Astrocyte of the spinal cord (primary cell): ENCODE results near the gene FAM217A.
"Not testable (repeated sequence)": the region's sequence is repeated elsewhere in the genome, so short reads cannot be mapped to it uniquely, and the experiment has no call there.

ENCODE experiments used
- DNase-seq: peaks from one replicate; pipeline ENCODE4 v3.0.0; 2011; ENCODE audit warnings: low read depth, low spot score
- H3K4me3 ChIP-seq: 2 replicates; pipeline ENCODE4 v1.5.1; 2011; ENCODE audit warnings: low read depth, mild to moderate bottlenecking, low read length, moderate library complexity
- CTCF ChIP-seq: IDR thresholded peaks from 2 replicates; pipeline ENCODE4 v1.5.1; 2012; ENCODE audit warnings: low read depth, mild to moderate bottlenecking, low read length, inconsistent platforms
- in situ Hi-C: cut with HindIII; loops from 2 replicates; pipeline ENCODE4 v1.10.0; 2017; ENCODE audit warnings: low sequenced_read_pairs

FAM217A gene

GRCh38 chr6:4114123-4114522 is 35.2 kb upstream of the FAM217A start:
- no peak overlapping the region for H3K4me3 ChIP-seq
- TF ChIP-seq CTCF = no peak
- DNase-seq = no peak
- in situ Hi-C loops = no loop called here

GRCh38 chr6:4113649-4114048 is 34.7 kb upstream of the FAM217A start:
- H3K4me3 ChIP-seq = no peak overlapping the region
- DNase-seq = no peak
- in situ Hi-C loops = no loop called here
- no peak for TF ChIP-seq CTCF

- no peak for TF ChIP-seq CTCF
- H3K4me3 ChIP-seq = no peak overlapping the region
- in situ Hi-C loops = no loop called here
- DNase-seq = no peak
These were observed 33.4 kb upstream of the FAM217A start for GRCh38 chr6:4112366-4112765.

DNA sequence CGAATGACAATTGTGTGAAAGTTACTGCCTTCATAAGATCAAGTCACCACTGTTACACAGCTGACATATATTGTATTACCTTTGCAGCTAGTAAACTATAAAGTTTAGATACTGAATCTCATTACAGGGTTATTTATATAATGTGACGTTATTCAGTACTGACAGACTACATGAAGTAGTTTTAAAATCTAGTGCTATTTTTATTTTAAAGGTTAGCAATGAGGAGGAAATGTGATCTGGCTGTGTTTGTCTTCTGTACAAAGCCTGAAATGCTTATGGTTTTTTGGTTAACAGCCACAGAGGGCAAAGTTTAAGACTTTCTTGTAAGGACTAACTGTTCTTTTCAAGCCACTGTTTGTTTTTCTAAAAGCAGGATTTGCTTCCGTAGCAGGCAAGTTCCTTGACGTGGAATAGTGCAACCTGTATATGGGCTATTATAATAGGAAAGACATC is 30.5 kb upstream of the FAM217A start:
- H3K4me3 ChIP-seq, in situ Hi-C loops: not testable (repeated sequence)
- DNase-seq = peak; percentile 89

DNA sequence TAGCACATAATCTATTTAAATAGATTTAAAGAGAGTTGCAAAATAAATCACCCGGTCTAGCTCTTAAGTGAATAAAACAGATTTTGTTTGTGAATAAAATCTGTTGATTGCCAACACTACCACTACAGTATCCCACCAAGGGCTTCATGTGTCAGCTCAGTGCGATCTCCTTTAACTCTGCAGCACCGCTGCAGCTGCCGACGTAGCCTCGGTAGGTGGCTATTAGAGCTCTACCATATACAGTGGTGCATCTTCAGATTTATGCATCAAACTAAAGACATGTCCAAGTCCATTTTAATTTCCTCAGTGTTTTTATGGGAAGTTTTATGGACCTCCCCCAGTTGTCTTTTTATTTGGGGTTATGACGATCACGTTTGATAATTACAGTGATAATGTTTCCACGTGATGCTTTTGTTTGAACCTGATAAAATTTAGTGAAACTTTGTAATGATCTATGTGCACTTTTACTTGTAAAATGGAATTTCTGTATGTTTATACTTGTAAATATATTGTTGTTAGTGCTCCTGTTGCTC is 29.7 kb upstream of the FAM217A start:
- in situ Hi-C loops = no loop called here
- H3K4me3 ChIP-seq = no peak overlapping the region
- DNase-seq = no peak
- no peak for TF ChIP-seq CTCF

DNA sequence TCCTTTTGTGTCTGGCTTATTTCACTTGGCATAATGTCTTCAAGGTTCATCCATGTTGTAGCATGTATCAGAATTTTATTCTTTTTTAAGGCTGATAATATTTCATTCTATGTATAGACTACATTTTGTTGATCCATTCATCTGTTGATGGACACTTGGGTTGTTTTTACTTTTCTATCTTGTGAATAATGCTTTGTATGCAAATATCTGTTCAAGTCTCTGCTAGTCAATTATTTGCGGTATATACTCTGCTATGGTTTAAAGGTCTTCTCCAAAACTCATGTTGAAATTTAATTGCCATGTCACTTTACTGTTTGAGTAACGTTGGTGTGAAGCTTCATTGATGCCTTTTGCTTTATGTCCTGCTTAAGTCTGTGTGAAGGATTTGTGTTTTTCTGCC is 28.9 kb upstream of the FAM217A start:
- TF ChIP-seq CTCF = no peak
- no peak overlapping the region for H3K4me3 ChIP-seq
- DNase-seq = no peak
- in situ Hi-C loops = no loop called here

GRCh38 chr6:4105980-4106536 is 27.1 kb upstream of the FAM217A start:
- in situ Hi-C loops = no loop called here
- no peak overlapping the region for H3K4me3 ChIP-seq
- no peak for TF ChIP-seq CTCF
- no peak for DNase-seq
